Sigmoid colon (tissue), 7 donors: ENCODE data around the gene BPIFA1. TPM values are rescaled to one million over a fixed set of nuclear protein-coding genes. Genes with fewer than 3 reads are reported as not detected.

ENCODE experiments used
- DNase-seq: peaks from one replicate; pipeline ENCODE4 v3.0.0-alpha.2; 2019
- H3K27ac ChIP-seq, 4 donors: fragments of 200-600 bp; sonication (generic); one replicate each; pipeline ENCODE4 v1.5.1; 2016 to 2019; ENCODE audit warnings: mild to moderate bottlenecking in 1 of 4
- H3K27me3 ChIP-seq, 3 donors: fragments of 200-600 bp; sonication (generic); one replicate each; pipeline ENCODE4 v1.5.1; 2019; ENCODE audit warnings: mild to moderate bottlenecking in 1 of 3
- H3K36me3 ChIP-seq, 4 donors: fragments of 200-600 bp; sonication (generic); one replicate each; pipeline ENCODE4 v1.5.1; 2016 to 2019
- H3K4me1 ChIP-seq, 4 donors: fragments of 200-600 bp; sonication (generic); one replicate each; pipeline ENCODE4 v1.5.1; 2017 to 2019
- H3K4me3 ChIP-seq, 4 donors: fragments of 200-600 bp; sonication (generic); one replicate each; pipeline ENCODE4 v1.5.1; 2017 to 2019; ENCODE audit warnings: mild to moderate bottlenecking in 2 of 4, moderate library complexity in 1 of 4
- H3K9me3 ChIP-seq, 4 donors: fragments of 200-600 bp in 3 of 4; sonication (generic) in 3 of 4; one replicate each; pipeline versions ENCODE4 v1.5.1 to v1.6.1; 2013 to 2019
- CTCF ChIP-seq, 4 experiments: fragments of 450-650 bp in 3 of 4; fragments of 200-600 bp in 1 of 4; IDR thresholded peaks; one replicate each; pipeline ENCODE4 v1.5.1; 2016 to 2019; ENCODE audit warnings: antibody characterized with exemption in 4 of 4, mild to moderate bottlenecking in 3 of 4, moderate library complexity in 2 of 4
- EP300 ChIP-seq, 4 donors: sonication (generic); formaldehyde crosslinking; IDR thresholded peaks; one replicate each; pipeline ENCODE4 v1.6.1; 2017; ENCODE audit warnings: antibody characterized with exemption in 4 of 4
- POLR2A ChIP-seq, 2 donors: fragments of 450-650 bp; IDR thresholded peaks; one replicate each; pipeline ENCODE4 v1.6.1; 2016; ENCODE audit warnings: antibody characterized with exemption in 2 of 2, mild to moderate bottlenecking in 2 of 2, moderate library complexity in 2 of 2
- POLR2AphosphoS5 ChIP-seq, 4 donors: sonication (generic); formaldehyde crosslinking; IDR thresholded peaks; one replicate each; pipeline ENCODE4 v1.6.1; 2017; ENCODE audit warnings: antibody characterized with exemption in 4 of 4
- WGBS, 2 donors: extraction: QIAGEN DNeasy Blood & Tissue Kit; methylation state at CpG; one replicate each; pipeline ENCODE4 v1.1.7; 2013; 5-methylcytosine and 5-hydroxymethylcytosine counted together
- intact Hi-C: fragments of 100-400 bp; cut with DNase I; formaldehyde crosslinking; loops from one replicate; pipeline ENCODE4 v1.15.1; 2023
- polyA plus RNA-seq, 3 donors: library from polyadenylated mRNA; stranded (reverse); fragments of 200-250 nt; gene quantifications; one replicate each; pipeline ENCODE4 v1.2.3, GENCODE V29; 2013
- total RNA-seq, 4 donors: library from RNA; depleted of rRNA; stranded (reverse); fragments of >200 nt; gene quantifications; one replicate each; pipeline ENCODE4 v1.1.0, GENCODE V29; 2016
- donor health status: healthy with polysubstance abuse.
- donor health status: Bipolar disorder and iron deficiency.
- donor health status: healthy.

BPIFA1 gene
- total and polyA plus RNA-seq, 7 donors, result not detected

- Histone ChIP-seq H3K9me3 (no peaks in the 10 kb centered on the region), H3K4me1 (no peaks in the 10 kb centered on the region), H3K4me3 (no peak overlapping the region), H3K27ac (no peak overlapping the region), H3K36me3 (no peaks in the 10 kb centered on the region), H3K27me3 (peaks cover 0 to 19% (median 0%) of the 10 kb centered on the region in 3 donors)
- no peak for DNase-seq
- 84 to 86% methylated on average over 1 of the region's 1 CpG for WGBS, 2 donors
- TF ChIP-seq POLR2A (IDR thresholded peaks at IDR 0.05) (no peak), POLR2AphosphoS5 (IDR thresholded peaks at IDR 0.05) (no peak), EP300 (IDR thresholded peaks at IDR 0.05) (no peak), CTCF (IDR thresholded peaks at IDR 0.05) (no peak)
- intact Hi-C loops, result no loop called here
Measured at GRCh38 chr20:33236351-33236750, 555 bp downstream of the BPIFA1 start.

- peaks cover 0 to 18% (median 0%) of the 10 kb centered on the region in 3 donors for H3K27me3 ChIP-seq
- no peak overlapping the region for H3K27ac ChIP-seq
- 64 to 79% methylated on average over 6 of the region's 6 CpGs for WGBS, 2 donors
- no peaks in the 10 kb centered on the region for H3K4me1 ChIP-seq
- no peaks in the 10 kb centered on the region for H3K36me3 ChIP-seq
- intact Hi-C loops, result no loop called here
- no peak overlapping the region for H3K4me3 ChIP-seq
- TF ChIP-seq CTCF (IDR thresholded peaks at IDR 0.05), result no peak
- no peak for TF ChIP-seq POLR2AphosphoS5 (IDR thresholded peaks at IDR 0.05)
- no peak for TF ChIP-seq POLR2A (IDR thresholded peaks at IDR 0.05)
- no peak for TF ChIP-seq EP300 (IDR thresholded peaks at IDR 0.05)
- no peaks in the 10 kb centered on the region for H3K9me3 ChIP-seq
- DNase-seq, result no peak
Measured at GRCh38 chr20:33237989-33238388, 2.2 kb downstream of the BPIFA1 start.

GRCh38 chr20:33239418-33239817, 3.6 kb downstream of the BPIFA1 start:
- 10 to 20% methylated on average over 1 of the region's 1 CpG for WGBS, 2 donors
- no peaks in the 10 kb centered on the region for H3K9me3 ChIP-seq
- no peaks in the 10 kb centered on the region for H3K36me3 ChIP-seq
- no peak for DNase-seq
- no peaks in the 10 kb centered on the region for H3K4me1 ChIP-seq
- TF ChIP-seq EP300 (IDR thresholded peaks at IDR 0.05) (no peak), CTCF (IDR thresholded peaks at IDR 0.05) (no peak), POLR2AphosphoS5 (IDR thresholded peaks at IDR 0.05) (no peak), POLR2A (IDR thresholded peaks at IDR 0.05) (no peak)
- H3K4me3 ChIP-seq, result no peak overlapping the region
- H3K27ac ChIP-seq, result no peak overlapping the region
- intact Hi-C loops, result no loop called here
- peaks cover 0 to 11% (median 0%) of the 10 kb centered on the region in 3 donors for H3K27me3 ChIP-seq

- no peak for TF ChIP-seq CTCF (IDR thresholded peaks at IDR 0.05)
- intact Hi-C loops, result no loop called here
Measured at GRCh38 chr20:33239979-33240736, 4.4 kb downstream of the BPIFA1 start.

GRCh38 chr20:33240923-33241322, 5.1 kb downstream of the BPIFA1 start:
- Histone ChIP-seq H3K27me3 (peaks cover 0 to 1% (median 0%) of the 10 kb centered on the region in 3 donors), H3K36me3 (no peaks in the 10 kb centered on the region), H3K4me1 (no peaks in the 10 kb centered on the region), H3K4me3 (no peak overlapping the region), H3K27ac (no peak overlapping the region), H3K9me3 (no peaks in the 10 kb centered on the region)
- DNase-seq, result no peak
- no peak for TF ChIP-seq CTCF (IDR thresholded peaks at IDR 0.05)
- TF ChIP-seq POLR2A (IDR thresholded peaks at IDR 0.05), result no peak
- no peak for TF ChIP-seq POLR2AphosphoS5 (IDR thresholded peaks at IDR 0.05)
- no peak for TF ChIP-seq EP300 (IDR thresholded peaks at IDR 0.05)
- WGBS, 2 donors, result 70 to 74% methylated on average over 5 of the region's 5 CpGs
- intact Hi-C loops, result no loop called here

More at GRCh38 chr20:33239979-33240736, 4.4 kb downstream of the BPIFA1 start:
- H3K27me3 ChIP-seq, result peaks cover 0 to 9% (median 0%) of the 10 kb centered on the region in 3 donors
- WGBS, 2 donors, result 63 to 71% methylated on average over 4 of the region's 4 CpGs
- H3K4me1 ChIP-seq, result no peaks in the 10 kb centered on the region
- H3K9me3 ChIP-seq, result no peaks in the 10 kb centered on the region
- no peak overlapping the region for H3K27ac ChIP-seq
- no peaks in the 10 kb centered on the region for H3K36me3 ChIP-seq
- no peak for DNase-seq
- H3K4me3 ChIP-seq, result no peak overlapping the region
